ENCODE results near the gene CSNK1G2. TPM values are rescaled to one million over a fixed set of nuclear protein-coding genes. Genes with fewer than 3 reads are reported as not detected.

CSNK1G2 gene
- total and polyA plus RNA-seq, 2 of the 13 experiments (the other 11 are each of a cell fraction or from before 2014, with no cell fraction given): 53.8 to 72.5 TPM

- TF ChIP-seq, protein P1, sequence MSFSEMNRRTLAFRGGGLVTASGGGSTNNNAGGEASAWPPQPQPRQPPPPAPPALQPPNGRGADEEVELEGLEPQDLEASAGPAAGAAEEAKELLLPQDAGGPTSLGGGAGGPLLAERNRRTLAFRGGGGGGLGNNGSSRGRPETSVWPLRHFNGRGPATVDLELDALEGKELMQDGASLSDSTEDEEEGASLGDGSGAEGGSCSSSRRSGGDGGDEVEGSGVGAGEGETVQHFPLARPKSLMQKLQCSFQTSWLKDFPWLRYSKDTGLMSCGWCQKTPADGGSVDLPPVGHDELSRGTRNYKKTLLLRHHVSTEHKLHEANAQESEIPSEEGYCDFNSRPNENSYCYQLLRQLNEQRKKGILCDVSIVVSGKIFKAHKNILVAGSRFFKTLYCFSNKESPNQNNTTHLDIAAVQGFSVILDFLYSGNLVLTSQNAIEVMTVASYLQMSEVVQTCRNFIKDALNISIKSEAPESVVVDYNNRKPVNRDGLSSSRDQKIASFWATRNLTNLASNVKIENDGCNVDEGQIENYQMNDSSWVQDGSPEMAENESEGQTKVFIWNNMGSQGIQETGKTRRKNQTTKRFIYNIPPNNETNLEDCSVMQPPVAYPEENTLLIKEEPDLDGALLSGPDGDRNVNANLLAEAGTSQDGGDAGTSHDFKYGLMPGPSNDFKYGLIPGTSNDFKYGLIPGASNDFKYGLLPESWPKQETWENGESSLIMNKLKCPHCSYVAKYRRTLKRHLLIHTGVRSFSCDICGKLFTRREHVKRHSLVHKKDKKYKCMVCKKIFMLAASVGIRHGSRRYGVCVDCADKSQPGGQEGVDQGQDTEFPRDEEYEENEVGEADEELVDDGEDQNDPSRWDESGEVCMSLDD (CRISPR knock-in tag; IDR thresholded peaks at IDR 0.05; ENCODE audit: borderline replicate concordance): no peak
- TF ChIP-seq AKAP8 (CRISPR knock-in tag; IDR thresholded peaks at IDR 0.05) (no peak), CCDC6 (CRISPR knock-in tag; IDR thresholded peaks at IDR 0.05) (no peak), ZNF589 (CRISPR knock-in tag; conservative IDR thresholded peaks at IDR 0.05) (no peak), ZSCAN31 (CRISPR knock-in tag; IDR thresholded peaks at IDR 0.05; ENCODE audit: low read depth) (no peak), GZF1 (CRISPR knock-in tag; IDR thresholded peaks at IDR 0.05) (0 out of 2 replicates have a peak, but pooled peaks have one; percentile 46), NAIF1 (CRISPR knock-in tag; IDR thresholded peaks at IDR 0.05; ENCODE audit: borderline replicate concordance) (no peak), KDM5A (IDR thresholded peaks at IDR 0.05; ENCODE audit: borderline replicate concordance, low read length) (peak; percentile 69; the same call in 1 of the 2 replicates), MTF2 (CRISPR knock-in tag; IDR thresholded peaks at IDR 0.05; ENCODE audit: borderline replicate concordance) (no peak), ZNF883 (CRISPR knock-in tag; IDR thresholded peaks at IDR 0.05; ENCODE audit: not compliant biosample characterization) (no peak), FOXC1 (CRISPR knock-in tag; IDR thresholded peaks at IDR 0.05; ENCODE audit: borderline replicate concordance) (no peak; the same call in none of the 2 replicates), ZNF484 (CRISPR knock-in tag; IDR thresholded peaks at IDR 0.05; ENCODE audit: borderline replicate concordance, low read depth) (no peak), GABPA (IDR thresholded peaks at IDR 0.05; ENCODE audit: low read depth, low read length) (peak; percentile 83), GABPA (CRISPR knock-in tag; IDR thresholded peaks at IDR 0.05; ENCODE audit: low read depth) (peak; percentile 92), ZXDC (CRISPR knock-in tag; IDR thresholded peaks at IDR 0.05) (peak; percentile 100), HNF4A (CRISPR knock-in tag; IDR thresholded peaks at IDR 0.05) (0 out of 2 replicates have a peak, but pooled peaks have one; percentile 4), EEA1 (CRISPR knock-in tag; IDR thresholded peaks at IDR 0.05; ENCODE audit: borderline replicate concordance) (no peak), ZNF460 (CRISPR knock-in tag; IDR thresholded peaks at IDR 0.05; ENCODE audit: borderline replicate concordance) (no peak), HMG20A (CRISPR knock-in tag; IDR thresholded peaks at IDR 0.05; ENCODE audit: borderline replicate concordance) (0 out of 2 replicates have a peak, but pooled peaks have one; percentile 33), IRX3 (CRISPR knock-in tag; IDR thresholded peaks at IDR 0.05; ENCODE audit: borderline replicate concordance, low read depth) (no peak), ZBTB8A (CRISPR knock-in tag; IDR thresholded peaks at IDR 0.05; ENCODE audit: borderline replicate concordance, low read depth) (no peak), NR2F1 (CRISPR knock-in tag; IDR thresholded peaks at IDR 0.05) (peak; percentile 74 to 85)
- TF ChIP-seq, protein P2, sequence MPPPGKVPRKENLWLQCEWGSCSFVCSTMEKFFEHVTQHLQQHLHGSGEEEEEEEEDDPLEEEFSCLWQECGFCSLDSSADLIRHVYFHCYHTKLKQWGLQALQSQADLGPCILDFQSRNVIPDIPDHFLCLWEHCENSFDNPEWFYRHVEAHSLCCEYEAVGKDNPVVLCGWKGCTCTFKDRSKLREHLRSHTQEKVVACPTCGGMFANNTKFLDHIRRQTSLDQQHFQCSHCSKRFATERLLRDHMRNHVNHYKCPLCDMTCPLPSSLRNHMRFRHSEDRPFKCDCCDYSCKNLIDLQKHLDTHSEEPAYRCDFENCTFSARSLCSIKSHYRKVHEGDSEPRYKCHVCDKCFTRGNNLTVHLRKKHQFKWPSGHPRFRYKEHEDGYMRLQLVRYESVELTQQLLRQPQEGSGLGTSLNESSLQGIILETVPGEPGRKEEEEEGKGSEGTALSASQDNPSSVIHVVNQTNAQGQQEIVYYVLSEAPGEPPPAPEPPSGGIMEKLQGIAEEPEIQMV (CRISPR knock-in tag; IDR thresholded peaks at IDR 0.05; ENCODE audit: low read depth): no peak
Observed at GRCh38 chr19:1905110-1905862, 35.7 kb upstream of the CSNK1G2 start, which contains the start of the genes ADAT3 and SCAMP4 (continued).
